Fibroblast of peridontal ligament (primary cell): Measurements from ENCODE around the gene DYNLRB1.

Experiments
- DNase-seq: peaks from one replicate; pipeline ENCODE4 v3.0.0-alpha.2; 2010; ENCODE audit errors: extremely low read depth

DYNLRB1 gene

DNA sequence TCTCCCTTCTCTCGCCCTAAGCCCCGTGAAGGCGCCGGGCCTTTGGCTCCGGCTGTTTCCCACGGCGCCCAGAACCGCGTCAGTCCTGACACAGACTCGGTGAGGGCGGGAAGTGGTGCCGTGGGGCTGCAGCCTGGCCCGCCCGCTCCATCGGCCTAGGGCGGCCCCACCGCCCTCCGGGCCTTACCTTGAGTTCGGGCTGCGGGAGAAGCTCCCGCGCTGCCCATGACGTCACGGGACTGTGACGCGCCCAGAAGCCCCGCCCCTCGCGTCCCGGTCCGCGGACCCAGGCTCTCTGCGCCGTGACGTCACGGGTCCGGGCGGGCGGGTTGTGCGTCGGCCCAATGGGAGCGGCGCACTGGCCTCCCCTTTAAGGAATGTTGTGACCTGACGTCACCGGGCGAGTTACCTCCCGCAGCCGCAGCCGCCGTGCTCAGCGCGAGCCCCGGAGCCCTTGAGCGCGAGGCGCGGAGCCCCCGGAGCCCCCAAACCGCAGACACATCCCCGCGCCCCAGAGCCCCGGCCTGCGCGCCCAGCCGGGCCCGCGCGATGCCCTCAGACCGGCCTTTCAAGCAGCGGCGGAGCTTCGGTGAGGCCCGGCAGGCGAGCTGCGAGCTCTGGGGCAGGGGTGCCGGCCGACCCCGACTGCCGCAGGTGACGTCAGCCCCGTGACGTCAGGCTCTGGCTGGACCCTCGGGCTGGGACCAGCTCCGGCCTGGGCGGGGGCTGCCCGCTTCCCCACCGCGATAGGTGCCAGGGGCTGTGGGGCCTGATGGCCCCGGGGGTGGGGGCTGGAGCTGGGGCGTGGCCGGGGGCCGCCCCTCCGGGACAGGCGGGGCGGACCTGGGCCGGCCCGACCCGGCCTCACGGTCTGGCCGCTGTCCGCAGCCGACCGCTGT lies 42.3 kb downstream of the DYNLRB1 start, which contains the start of gene MAP1LC3A:
Gene MAP1LC3A, plus strand, starts transcription at position 399 of the 899 bp plus-strand sequence. Its CDS starts 151 bp downstream, at position 550.
- peak; percentile 92 for DNase-seq

DNA sequence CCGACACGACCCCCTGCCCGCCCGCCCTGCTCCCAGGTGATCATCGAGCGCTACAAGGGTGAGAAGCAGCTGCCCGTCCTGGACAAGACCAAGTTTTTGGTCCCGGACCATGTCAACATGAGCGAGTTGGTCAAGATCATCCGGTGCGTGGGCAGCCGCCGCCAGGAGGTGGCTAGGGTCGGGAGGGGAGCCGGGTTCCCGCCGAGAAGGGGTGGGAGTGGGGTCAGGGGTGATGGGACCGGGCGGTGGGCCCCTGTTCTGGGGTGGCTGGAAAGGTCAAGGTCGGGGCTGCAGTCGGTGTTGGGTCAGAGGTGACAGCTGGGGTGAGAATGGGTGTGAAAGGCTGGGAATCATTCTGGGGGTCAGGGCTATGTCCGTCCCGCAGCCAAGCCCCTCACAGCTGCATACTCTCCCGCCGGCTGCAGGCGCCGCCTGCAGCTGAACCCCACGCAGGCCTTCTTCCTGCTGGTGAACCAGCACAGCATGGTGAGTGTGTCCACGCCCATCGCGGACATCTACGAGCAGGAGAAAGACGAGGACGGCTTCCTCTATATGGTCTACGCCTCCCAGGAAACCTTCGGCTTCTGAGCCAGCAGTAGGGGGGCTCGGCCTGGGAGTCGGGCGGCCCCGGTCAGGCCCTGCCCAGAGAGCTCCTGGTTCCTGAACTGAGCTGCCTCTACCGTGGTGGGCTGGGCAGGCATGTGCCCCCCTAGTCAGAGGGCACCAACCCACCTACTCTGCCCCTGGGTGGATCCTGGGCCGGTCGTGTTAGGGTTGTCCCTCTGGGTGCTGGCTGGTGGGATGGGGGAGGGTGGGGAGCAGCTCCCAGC lies 43.3 kb downstream of the DYNLRB1 start:
- DNase-seq, result no peak

DNA sequence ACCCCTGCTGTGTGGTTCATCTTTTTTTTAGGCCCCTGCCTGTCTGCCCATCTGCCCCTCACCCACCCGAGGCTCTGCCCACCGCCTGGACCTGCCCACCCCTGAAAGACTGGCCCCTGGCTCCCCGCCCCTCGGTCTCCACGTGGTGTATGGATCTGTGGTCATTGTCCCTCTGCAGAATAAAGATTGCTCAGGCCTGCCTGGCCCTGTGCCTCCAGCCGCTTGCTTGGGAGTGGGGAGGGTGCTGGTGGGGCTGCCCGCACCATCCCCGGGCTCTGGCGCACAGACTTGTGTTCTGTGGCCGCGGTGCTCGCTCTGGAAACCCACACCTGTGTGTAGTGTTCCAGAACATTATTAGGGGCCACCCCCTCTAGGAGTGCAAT lies 43.9 kb downstream of the DYNLRB1 start:
- DNase-seq, result no peak

DNA sequence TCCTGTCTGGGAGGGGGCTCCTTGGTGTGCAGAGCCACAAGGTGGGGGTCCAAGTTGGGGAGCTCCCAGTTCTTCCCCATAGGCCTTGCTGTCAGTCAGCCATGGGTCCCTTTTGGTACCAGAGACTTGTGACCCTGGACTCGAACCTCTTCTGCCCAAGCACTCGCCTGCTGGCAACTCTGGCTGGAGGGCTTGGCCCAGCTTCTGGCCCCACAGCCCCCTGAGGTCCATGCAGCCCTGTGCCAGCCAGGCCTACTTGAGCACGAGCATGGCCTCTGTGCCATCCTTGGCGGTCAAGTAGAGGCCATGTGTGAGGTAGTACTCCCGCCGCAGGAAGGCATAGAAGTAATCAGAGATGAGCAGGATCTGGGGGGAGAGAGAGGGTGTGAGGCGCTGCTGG lies 44.4 kb downstream of the DYNLRB1 start:
- no peak for DNase-seq

DNA sequence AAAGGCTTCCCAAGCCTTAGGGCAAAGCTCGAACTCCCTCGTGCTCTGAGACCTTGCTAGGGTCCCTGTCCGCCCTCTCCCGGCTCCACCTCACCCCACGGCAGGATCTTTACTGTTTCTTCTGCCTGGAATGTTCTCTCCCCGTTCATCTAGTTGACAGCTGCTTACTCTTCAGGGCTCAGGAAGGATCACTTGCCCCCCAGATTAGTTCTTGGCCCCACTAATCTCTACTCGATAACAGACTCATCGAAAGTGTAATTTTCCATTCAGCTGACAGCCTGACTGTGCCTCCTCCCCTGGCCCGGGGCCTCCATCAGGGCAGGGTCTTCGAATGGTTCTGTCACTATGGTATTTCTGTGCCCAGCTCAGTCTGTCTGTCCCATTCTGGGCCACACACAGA lies 45.4 kb downstream of the DYNLRB1 start:
- no peak for DNase-seq

DNA sequence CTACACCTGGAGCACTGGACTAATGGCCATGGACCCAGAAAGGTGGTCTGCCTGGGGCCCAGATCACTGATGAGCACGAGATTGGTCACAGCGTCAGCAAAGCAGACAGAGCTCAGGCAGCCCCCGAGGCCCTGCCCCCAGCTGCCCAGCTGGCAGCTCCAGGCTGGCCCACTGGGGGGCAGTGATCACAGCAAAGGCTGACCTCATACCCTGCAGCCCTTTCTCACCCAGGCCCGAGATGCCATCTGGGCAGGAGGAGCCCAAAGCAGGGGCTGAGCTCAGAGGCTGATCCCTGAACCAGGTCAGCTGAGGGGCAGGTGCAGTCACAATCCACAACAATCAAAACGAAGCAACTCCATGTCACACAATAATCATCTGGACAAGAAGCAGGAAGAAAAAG lies 46.4 kb downstream of the DYNLRB1 start:
- DNase-seq, result no peak

DNA sequence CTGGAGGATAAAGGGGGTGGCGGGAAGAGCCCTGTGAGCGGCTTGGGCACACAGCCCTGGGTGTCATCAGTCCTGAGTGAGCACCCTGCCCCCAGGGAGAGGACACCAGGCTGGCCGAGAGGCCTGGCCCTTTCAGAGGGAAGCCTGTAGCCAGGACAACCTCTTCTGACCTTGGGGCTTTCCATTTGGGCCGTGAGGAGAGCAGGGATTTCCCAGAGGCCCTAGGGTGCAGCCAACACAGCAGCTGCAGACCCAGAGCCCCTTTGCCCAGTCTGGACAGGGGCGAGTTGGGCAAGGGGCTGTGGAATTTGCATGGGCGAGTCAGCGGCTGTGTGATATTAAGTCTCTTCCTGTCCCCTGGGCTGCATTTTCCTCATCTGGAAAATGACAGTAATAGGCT lies 48.6 kb downstream of the DYNLRB1 start:
- no peak for DNase-seq

DNA sequence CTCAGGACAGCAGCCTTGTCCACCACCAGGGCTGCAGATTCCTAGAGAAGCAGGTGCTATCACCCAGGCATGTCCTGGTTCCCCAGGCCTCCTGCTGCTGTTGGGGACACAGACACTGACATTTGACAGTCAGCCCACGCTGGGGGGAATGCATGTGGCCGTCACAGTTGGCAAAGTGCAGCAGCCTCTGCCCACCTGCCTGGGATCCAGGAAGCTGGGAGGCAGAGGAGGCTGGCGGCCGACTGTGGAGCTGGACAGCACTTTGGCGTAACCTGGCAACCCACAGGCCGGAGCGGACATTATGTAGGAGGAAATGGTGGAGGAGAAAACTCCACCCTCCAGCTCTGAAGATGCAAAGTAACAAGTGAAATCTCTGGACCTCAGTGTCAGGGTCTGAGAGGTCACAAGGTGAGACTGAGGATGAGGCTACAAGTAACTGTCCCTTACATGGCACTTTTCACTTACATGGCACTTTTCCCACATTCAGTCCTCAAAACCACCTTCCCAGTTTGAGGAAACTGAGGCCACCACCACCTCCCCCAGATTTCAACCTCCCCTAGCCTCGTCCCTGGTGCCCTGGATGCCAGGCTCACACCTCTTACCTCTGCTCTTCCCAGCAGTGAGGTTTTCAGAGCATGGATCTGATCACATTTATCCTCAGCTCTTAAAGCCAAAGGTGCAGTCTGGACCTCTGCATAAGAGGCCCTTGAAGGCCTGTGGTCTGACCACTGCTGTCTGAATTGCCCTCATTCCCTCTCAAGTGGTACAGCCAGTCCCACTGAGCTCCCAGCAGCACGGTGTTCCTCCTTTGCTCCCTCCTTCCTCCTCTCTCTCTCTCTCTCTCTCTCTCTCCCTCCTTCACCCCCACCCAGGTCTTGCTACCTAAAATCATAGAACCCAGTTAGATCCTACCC lies 51.0 kb downstream of the DYNLRB1 start:
- DNase-seq, result no peak

DNA sequence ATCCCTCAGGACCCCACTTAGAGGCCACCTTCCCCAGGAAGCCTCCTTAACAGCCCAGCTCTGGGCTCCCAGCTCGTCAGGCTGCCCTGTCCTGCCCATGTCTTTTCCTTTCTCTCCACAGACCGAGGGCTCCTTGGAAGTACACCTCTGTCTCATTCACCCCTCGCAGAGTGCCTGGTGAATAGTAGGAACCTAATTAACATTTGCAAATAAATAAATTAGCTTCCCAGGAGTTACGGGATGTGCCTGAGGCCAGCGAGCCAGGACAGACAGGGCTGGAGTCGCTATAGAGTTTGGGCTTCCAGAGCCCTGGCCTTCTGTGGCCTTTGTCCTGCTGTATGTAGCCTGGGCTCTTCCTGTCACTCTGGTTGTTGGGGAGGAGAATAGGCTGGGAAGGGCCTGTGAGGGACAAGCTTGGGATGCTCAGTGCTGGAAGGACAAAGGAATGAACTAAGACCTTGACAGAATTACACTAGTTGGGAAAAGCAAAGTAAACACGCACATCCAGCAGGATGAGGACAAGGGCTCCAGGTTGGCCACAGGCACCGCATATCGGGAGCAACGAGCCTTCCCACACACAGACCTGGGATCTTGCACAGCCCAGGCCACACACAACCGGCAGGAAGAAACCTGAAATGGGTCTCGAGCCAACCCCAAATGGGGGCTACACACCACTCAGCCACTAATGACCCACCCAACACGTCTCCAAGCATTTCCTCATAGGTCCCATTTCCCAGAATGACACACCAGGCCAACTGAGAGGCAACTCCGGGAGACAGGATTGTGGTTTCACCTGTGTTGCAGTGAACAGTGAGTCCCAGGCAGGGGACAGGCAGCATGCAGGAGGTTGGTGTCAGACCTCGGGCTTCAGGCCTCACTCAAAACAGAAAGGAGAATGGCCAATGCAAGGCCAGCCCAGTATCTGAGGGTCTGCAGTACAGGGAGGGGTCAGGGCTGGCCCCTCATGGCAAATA lies 52.0 kb downstream of the DYNLRB1 start:
- DNase-seq, result no peak

DNA sequence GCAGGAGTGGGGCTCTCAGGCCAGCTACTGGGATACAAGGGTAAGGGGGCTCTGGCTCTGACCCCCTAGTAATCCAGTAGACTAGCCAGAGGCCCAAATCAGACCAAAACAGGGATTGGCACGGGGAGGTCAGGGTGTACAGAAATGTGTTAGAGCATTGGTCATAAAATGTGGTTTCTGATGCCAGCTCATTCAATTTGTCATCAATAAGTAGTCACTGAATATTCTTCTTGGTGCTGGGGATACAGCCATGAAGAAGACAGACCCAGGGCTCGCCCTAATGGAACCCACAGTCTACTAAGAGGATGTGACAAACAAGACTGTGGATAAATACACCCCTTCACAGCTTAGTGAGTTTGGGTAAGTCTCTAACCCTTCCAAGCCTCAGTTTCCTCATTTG lies 53.4 kb downstream of the DYNLRB1 start:
- DNase-seq, result no peak

DNA sequence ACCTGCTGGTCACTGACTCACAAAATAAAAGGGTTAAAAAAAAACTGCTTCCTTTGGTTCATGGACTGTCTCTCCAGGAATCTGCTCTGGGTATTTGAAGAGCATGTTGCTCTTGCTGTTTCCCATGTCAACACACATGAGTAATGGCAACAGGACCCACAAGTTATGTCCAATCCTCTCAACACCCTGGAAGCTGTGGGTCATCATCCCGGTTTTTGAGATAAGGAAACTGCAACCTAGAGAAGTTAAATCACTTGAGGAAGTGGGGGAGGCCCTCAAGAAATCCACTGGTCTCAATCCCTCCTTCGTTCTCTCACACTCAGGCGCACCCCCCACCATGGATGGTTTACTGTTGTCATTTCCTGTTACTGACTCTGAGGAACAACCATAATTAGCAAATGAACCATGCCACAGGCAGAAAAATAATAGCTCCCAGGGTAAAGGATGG lies 54.7 kb downstream of the DYNLRB1 start:
- DNase-seq, result no peak

DNA sequence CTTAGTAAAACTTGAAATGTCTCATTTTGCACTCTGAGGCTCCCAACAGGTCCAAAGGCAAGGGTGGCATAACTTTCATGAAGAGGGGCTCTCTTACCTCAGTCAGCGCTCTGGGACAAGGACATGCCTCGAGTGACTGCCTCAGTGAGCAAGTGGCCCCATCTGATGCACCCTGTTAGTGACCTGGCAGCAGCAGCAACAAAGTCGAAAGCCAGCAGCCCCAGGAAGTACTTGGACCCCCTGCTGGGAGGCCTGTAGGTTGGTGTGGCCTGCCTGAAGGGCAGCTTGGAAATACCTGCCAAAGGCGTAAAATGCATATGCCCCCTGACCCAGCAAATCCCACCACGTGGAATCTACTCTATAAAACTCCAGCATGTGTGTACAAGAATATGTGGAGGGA lies 55.5 kb downstream of the DYNLRB1 start:
- no peak for DNase-seq

DNA sequence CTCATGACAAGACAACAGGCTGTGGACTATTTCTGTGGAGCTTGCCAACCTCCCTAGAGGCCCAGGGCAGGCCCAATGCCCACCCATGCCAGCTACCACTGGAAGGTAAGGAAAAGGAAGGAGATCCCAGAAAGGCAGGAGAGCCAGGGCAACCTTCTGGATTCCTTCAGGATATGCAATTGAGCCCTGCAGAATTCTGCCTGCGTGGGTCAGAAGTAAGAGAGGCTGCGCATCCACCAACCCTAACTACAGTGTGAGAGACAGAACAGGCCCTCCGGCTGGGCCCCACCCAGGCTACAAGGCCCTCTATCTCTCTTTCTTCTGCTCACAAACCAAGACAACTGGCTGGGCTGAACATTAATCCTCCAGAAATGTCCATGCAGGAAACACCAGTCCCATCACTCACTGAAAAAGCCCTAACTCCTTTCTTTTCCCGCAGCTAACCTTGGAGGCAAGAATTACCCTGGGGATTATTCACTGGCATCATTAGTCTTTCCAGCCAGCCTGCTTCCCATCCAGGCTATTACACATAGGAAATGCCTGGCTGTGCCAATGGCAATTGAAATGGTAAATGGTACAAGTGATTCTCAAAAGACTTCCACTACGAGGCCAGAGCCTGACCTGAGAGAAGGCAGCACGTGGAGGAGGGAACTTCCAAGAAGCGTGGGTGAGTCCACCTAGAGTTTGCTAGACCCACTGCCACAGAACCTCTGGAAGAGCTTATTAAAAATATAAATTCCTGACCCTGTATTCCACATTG lies 57.5 kb downstream of the DYNLRB1 start:
- no peak for DNase-seq

DNA sequence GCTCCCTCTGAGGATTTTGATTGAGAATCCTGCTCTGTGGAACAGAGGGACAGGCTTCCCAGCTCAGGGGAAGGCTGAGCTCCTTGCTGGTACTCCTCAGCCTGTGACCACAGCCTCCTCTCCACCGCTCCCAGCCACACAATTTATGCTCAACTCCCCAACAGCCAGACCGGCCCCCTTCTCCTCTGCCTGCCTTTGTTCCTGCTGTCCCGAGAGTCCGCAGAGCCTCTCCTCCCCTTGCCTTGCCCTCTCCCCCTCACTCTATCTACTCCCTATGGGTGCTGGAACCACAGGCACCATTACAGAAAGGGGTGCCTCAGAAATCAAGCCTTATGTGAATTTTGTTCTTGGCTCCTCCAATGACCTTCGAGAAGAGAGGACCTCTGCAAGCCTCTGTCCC lies 58.2 kb downstream of the DYNLRB1 start:
- no peak for DNase-seq

DNA sequence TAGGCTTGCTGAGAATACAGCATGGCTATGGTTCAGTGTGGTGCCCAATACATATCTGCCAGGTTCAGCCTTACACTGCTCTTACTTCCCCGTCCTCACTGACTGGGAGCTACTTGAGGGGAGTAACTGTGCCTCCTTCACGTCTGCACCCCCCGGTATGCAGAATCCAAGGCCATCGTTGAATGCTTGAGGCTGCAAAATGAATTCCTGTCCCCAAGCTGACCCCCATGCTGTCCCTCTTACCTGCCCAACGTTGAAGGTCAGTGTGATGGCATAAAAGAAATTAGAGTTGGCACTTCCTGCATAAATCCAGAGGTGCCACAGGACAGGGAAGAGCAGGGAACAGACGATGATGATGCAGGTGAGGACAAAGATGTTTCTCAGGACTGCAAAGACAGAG lies 58.6 kb downstream of the DYNLRB1 start:
- DNase-seq, result no peak

DNA sequence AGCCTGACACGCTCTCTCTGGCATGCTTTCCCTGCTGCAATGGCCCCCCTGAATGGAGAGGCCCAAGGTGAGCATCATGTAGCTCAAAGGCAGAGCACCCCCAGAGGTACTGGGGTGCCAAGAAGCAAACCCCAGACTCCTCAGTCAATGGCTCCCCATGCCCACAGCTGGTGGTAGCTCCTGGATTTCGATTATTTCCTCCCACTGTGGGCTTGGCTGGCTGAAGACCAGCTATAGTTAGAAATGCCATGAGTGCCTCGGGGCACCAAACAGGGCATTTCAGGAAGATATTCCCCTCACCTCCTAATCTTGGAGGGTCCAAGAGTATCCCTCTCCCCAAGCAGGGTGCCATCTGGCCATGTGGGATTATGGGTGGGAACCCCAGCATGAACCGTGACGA lies 59.0 kb downstream of the DYNLRB1 start:
- DNase-seq, result no peak

DNA sequence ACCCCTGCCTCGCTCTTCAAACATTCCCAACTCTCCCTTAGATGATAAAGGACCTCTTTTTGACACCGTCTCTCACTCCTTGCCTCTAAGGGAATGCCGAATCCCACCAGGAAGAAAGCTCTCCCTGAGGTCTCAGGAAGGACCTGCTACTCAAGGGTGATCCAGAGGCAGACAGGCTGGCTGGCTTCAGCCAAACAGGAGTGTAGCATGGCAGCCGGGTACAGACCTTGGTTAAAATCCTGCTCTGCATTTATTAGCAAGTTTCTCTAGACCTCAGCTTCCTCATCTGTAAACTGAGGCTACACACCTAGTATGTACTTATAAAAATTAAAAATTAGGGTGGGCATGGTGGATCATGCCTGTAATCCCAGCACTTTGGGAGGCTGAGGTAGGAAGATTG lies 59.5 kb downstream of the DYNLRB1 start:
- DNase-seq, result no peak

DNA sequence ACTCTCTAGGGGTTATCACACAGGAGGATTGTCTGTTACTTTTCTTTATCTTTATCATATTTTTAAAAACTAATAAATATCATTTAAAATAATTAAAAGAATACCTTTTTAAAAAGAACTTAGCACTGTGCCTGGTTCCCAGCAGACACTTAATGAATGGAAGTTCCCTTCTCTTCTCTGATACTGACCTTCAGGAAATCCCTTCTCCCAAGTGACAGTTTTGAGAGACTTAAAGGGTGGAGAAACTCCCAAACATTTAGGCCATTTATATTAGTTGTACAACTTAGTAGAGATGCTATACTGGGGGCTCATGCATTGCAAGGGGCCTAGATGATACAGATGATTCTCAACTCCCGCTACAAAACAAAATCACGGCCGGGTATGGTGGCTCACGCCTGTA lies 60.8 kb downstream of the DYNLRB1 start:
- DNase-seq, result no peak

DNA sequence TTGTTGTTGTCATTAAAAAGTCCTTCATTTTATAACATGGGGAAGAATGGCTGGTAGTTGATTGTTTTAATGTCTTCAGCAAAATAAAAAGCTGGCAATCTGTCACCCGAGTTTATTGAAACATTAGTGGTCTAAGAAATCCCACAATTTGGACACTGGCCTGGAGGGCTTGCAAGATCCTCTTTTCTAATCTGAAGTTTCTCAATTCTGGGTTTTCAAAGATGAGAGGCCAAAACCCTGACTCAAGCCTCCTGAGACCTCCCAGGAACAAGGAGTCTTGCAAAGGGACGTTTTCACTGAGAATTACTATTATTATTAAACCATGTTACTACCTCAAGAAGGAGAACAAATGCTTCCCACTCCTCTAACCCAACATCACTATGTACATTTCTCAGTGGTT lies 61.8 kb downstream of the DYNLRB1 start:
- peak; percentile 77 for DNase-seq

DNA sequence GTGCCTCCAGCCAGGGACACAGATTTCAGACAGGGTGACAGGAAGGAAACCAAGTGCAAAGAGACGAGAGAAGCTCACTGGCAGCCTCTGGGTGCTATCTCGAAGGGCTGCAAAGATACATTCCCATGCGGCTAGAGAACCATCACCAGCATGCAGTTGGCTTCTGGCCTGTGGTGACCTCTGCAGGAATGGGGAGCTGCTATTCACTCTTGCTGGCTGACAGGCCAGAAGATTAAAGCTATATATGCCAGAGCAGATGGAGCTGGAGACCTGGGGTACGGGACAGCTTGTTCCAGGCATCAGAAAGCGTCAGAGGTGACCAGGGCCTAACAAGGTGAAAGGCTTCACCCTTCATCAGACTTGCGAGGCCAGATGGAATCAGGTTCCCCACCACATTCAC lies 62.3 kb downstream of the DYNLRB1 start:
- no peak for DNase-seq
